SW 1271 (cell line): ENCODE data around the gene NUP210L.

ENCODE experiments used
- DNase-seq, 2 experiments: peaks; one replicate each; lab custom pipeline; 2025; lab: John Stamatoyannopoulos, UW

NUP210L gene

DNA sequence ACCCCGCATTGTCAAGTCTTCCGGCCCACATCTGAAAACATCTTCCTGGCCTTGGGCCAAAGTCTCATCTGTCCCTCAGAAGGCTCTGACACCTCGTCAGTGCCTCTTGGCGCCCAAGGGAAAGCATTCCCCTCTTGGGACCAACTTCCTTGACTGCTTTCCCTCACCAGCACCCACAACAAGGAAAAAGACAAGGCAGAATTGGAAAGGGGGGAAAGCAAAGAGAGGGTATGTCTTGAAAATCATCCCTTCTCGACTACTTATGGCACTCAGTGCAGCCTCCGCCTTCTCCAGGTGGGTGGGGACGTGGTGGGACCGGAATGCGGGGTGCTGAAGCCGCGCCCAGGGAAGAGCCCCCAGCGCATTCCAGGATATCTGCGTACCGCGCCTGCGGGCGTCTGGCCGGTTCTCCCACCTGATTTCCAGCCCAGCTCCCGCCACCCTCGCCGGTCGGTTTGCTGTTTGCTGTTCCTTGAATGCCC lies 191.0 kb downstream of the NUP210L start:
- DNase-seq: peak in 1 of 2 experiments; percentile 68

DNA sequence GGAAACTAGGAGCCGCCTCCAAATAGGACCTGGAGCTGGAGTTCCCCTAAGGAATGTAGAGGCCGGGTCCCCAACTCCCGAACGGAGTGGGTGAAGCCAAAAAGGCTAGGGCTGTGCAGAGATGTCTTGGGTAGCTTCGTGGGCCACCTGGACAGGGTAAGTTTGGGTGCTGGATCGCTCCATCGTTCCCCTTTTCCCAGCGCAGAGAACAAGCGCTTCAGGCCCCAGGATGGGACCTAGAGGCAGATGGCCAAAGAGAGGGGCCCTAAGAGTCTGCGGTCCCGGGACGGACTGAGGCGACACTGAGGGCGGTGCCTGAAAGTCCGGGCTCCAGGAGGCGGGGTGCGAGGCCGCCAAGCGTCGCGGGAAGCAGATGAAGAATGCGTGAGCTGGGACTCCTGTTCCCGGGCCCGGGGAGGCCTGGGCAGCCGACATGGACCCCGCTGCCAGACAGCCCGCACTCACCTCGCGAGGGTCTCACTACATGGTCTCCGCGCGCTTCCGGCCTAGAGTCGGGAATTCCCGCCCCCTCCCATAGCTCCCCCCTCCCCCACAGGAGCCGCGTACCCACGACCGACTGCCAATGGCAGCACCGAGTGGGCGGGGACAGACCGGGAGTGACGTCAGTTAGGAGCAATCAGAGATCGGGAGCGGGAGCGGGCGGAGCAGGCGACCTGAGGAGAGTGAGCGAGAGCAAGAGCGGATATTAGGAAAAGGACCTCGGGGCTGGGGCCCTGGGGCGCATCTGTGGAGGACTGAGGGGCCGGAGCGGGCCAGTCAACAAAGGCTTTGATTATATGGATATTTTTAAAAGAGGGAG lies 191.6 kb downstream of the NUP210L start, which contains the start of gene SLC39A1:
Gene SLC39A1, minus strand, starts transcription at position 508 of the 820 bp plus-strand sequence. CDS start 822 bp downstream, outside the sequence.
- peak; percentile 59 to 91 for DNase-seq

DNA sequence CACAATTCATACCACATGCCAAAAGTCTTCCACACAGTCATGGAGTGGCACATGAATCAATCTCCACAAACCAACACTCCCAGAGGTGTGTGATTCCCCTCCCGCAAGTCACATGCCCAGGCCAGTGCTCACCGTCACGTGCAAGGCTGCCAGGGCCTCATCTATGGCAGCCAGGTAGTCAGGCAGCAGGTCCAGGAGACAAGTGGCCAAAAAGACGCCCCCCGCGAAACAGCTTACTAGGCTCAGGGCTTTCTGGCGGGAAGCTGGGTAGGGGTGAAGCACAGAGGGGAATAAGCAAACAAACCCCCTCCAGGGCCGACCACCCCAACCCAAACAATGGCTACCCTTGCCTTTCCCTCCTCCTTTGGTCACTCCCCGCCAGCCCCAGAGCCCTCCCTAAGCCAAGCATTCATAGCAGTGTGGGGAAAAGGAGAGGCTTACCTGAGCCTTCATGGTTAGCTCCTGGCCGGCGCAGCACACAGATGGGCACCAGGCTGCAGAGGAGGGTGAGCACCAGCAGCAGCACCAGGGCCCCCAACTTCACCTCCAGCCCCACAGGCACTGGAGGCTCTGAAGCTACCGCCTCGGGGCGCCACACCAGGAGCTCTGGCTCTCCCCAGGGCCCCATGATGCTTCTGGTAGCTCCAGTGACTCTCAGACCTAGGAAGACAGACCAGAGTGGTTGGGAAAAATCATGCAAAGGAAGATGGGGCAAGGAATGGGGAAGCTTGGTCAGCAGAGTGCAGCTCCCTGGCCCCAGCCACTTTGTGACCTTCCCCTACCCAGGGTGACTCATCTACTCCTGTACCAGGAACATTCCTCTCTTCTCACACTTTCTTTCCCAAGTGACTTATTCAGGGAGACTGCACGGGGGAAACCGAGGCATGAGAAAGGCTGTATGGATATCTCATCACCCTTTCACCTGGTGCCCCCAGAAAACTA lies 192.5 kb downstream of the NUP210L start:
- DNase-seq: peak in 1 of 2 experiments; percentile 17

DNA sequence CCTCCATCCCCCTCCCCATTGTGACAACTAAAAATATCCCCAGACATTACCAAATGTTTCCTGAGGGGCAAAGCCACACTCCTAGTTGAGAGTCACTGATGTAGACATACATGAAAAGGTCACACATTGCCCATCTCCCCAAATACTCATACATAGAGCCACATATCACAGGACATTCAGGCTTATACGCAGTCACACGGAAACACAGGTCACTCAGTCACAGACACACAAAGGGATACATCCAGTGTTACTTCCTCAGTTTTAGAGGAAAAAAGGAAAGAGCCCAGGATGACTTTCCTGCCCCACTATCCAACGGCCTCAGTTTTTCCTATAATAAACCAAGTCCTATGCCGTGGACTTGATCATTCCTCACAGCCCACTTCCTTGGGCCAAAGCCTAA lies 193.5 kb downstream of the NUP210L start:
- no peak for DNase-seq

DNA sequence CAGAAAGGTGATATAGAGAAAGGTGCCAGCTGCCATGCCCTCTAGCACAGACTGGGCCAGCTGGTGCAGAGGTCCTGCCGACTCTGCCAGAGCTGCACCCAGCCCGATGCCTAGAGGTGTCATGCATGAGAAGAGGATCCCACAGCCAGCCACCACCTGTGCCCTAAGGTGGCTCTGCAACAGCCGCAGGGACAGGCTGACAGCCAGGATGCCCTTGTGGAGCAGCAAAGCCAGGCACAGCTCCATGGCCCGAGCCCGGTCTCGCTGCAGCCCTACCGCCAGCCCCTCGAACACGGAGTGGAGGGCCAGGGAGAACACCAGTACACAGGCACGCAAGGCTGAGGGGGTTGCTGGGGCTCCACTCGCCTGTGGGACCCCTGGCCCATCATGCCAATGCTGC lies 194.7 kb downstream of the NUP210L start:
- no peak for DNase-seq

DNA sequence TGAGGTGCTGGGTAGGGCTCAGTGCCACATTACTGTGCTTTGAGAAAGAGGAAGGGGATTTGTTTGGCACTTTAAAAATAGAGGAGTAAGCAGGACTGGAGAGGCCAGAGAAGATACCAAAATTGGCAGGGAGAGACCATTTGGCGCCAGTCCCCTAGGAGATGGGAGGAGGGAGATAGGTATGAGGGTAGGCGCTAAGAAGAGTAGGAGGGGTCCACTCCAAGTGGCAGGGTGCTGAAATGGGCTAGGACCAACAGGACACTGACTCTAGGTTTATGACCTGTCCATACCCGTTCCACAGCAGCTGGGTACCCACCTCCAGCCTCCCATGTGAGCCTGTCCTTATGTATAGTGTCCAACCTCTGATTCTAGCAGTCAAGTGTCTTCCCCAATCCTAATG lies 195.4 kb downstream of the NUP210L start:
- DNase-seq: no peak

DNA sequence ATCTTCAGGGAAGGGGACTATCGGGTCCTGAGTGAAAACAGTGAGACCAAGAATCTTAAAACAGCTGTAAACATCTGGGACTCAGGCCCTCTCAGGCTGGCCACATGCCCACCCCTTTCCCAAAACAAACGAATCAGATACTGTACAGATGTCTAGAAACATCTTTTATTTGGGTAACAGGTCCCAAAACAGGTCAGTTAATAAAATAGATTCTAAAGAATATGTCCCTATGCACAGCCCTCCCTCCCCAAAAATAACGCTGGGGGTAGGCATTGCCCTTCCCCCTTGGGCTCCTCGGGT lies 196.0 kb downstream of the NUP210L start:
- no peak for DNase-seq

DNA sequence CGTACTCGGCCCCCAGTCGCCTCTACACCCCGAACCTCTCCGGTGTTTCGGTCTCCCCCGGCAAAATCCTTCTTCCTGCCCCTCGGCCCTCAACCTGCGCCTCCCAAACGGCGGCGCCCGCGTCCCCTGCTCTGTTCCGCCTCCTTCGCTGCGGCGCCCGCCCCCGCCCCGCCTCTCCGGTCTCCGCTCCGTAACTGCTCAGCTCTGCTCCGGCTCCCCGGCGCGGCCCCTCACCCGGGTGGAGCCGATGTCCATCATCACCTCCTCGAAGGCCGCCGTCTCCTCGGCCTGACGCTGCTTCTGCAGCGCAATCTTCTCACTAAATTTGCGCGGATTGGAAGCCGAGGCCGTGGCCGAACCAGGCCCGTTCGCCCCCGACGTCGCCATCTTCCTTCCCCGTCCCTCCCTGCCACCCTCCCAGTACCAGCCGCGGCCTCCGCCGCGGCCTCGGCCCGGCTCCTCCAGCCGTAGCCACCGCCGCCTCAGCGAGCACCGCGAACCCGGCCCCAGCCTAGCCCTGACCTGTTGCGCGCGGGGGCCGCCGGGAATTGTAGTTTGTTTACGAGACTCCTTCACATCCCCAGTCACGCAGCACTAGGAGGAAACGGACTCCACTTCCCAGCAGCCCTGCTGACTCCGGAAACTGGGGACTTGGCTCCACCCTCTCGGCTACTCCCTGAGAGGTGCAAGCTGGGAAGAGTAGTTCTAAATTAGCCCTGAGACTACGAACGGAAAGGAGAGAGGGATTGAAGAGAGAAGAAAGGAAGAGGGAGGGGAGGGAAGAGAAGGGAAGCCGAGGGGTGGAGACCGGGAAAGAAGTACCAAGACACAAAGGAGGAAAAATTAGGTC lies 196.5 kb downstream of the NUP210L start, which contains the start of gene CRTC2:
Gene CRTC2, minus strand, starts transcription at position 502 of the 850 bp plus-strand sequence. Its CDS starts 115 bp downstream, at position 387.
- peak; percentile 85 to 95 for DNase-seq

DNA sequence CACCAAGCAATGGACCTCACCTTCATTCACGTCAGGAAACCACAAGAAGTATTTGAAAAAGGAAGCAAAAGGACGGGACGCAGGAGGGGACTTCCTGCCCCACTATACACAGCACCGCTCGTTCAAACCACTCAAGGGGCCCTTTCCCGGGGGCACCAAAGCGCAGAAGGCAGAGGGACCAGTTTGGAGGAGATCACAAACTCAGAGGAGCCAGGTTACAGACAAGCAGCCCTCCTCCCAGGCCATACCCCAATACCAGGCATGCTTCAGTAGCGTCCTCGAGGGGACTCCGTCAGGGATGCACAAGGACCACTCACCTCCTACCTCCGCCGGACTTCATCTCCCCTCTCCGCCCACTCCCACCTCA lies 197.1 kb downstream of the NUP210L start:
- no peak for DNase-seq

DNA sequence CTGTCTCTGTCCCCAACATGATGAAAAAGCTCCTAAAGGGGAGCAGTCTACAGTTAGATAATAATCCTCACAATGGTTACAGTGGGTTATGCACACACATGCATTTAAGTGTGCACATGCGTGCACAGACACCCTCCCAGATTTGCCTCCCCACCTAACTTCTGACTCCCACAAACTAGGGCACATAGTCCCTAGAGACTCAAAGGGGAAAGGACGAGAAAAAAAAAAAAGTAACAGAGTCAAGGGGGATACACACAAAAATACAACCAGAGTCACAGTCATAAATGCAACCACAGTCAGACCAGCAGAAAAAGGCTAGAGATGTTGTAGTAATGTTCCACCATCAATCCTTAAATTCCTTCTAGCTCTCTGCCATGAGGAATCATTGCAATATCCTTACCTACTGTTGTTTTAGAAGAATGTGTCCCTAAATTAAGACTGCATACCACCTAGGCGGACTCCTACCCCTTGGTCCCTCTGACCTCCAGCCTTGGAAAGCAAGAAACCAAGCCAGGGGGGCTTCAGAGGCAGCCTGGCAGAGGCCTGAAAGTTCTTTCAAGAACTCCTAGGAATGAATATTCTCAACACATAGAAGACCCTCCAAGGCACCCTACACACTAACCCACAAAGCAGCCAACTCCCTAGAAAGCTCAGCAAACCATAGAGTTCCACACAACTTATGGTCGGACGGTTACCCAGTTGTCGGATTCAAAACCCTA lies 197.7 kb downstream of the NUP210L start:
- DNase-seq: no peak

DNA sequence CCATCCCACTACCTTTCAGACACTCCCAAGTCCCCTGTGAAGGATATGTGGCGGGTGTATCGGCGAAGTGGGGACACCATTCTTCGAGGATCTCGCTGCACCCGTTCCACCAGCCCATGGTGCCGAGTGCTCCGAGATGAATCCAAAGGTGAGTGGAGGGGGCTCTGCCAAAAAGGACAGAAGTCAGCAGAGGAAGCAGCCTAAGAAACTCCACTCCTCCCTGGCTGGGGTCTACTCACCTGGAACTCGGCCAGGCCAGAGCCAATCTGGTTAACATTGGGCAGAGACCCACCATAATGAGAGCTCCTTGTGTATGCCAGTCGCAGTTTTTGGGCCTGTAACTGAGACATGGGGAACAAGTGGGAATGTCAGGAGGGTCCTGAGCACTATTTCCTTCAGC lies 200.0 kb downstream of the NUP210L start:
- DNase-seq: no peak

DNA sequence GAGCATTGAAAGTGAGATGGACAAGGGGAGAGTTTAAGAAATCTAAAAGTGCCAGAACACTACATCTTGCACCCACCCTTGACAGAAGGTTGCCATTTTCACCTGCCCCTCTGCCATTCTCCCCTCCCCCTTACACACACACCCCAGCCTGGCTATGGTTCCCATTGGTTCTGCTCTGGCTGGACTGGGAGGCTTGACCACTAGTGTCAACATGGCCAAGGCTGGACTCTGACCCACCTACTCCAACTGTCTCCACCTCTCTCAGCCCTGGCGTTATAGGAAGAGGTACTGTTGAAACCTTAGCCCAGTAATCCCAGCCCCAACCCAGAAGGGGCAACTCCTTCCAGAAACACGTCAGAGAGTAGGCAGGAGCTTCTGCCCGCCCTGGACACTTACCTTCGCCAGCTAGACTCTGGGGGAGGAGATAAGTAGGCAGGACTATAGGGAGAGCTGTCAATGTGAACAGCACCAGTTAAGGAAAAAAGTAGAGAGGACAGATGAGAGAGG lies 201.0 kb downstream of the NUP210L start:
- no peak for DNase-seq

DNA sequence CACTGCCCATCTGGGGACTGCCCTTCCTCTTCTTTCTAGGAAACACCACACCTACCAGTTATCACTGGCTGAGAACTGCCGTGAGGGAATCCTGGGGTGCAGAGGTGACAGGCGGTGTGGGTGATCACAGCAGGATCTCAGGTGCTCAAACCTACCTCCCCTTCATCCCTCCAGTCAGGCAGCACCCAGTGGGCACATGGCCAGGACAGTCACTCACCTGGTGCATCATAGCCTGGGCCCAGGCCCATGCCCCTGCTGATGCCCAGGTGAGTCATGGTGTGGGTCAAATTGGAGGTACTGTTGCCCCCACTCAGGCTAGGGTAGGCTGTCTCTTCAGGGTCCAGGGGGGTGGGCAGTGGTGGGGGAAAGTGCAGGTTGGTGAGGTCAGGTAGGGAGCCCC lies 203.1 kb downstream of the NUP210L start:
- DNase-seq: no peak

DNA sequence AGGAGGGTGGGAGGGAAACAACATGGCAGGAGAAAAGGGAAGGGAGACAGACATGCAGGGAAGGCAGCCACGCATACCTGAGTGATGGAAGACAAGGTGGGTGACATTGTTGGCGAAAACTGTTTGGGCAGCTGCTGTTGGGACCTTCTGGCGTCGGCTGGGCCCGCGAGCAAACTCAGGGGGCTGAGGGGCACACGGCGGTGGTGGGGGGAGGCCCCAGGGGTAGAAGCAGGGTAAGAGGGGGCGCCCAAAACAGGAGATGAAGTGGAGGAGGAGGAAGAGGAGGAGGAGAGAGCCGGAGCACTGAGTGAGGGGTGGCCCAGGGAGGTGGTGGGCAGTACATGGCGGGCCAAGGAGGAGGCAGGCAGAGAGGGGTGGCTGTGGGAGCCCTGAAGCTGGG lies 203.7 kb downstream of the NUP210L start:
- no peak for DNase-seq

DNA sequence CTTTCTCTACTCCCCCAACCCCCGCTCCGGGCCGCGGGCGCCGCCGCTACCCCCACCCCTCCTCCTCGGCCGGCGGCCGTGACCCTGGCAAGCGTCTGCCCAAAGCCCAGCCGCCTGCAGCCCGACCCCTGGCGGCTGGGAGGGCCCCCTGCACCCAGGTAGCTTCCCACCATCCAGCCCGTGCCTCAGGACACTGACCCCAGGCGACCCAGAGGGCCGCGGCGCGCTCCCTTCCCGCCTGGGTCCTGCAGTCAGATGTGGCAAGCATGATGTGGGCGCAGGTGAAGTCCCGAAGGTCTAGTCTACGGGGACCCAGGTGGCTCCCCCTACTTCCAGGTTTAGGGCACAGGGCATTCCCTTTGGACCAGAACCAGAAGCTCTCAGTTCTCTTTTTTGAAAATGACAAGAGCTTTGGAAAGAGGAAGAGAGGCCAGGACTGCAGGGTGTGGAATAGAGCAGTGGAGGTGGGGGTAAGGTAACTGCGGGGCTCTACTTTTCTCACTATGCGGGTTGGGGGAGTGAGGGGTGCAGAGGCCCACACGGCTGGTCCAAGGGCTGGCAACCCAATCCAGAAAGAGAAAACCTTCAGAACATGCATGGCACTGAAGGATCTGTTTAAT lies 208.1 kb downstream of the NUP210L start, which contains the start of gene DENND4B:
Gene DENND4B, minus strand, starts transcription at position 97 of the 620 bp plus-strand sequence. CDS start 2,344 bp downstream, outside the sequence.
- peak in 1 of 2 experiments; percentile 61 for DNase-seq

DNA sequence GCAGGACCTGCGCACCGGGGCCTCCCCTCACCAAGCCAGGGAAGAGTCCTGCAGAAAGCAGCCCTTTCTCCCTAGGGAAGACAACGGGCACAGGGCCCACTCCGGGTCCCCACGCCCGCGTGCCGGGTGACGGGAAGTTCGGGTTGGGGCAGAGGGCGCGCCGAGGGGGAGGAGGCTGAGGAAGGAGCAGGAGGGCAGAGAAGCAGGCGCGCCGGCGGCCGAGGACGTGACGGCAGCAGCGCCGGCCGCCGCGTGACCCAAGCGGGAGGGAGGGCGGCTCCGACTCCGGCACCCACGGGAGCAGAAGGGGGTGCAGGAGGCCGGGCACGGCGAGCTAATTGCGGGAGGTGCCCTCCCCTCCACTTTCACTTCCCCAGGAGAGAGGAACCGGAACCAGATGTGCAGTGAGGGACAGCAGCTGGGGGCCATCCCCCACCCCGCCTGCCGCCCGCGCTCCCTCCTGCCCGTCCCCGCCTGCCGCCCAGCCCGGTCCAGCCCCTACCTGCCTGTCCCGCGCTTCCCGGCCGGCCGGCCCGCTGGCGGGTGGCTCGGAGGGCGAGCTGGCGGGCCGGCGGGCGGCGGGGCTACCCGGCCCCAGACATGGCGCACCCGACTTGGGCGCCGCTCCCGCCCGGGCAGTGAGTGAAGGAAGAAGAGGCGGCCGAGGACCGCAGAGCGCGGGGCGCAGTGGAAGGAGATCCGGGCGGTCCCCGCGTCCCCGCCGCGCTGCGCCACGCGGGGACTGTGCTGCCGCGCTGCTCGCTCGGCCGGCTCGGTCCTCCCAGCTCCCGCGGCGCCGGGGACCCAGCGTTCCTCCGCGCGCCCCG lies 208.9 kb downstream of the NUP210L start:
- peak in 1 of 2 experiments; percentile 15 for DNase-seq

DNA sequence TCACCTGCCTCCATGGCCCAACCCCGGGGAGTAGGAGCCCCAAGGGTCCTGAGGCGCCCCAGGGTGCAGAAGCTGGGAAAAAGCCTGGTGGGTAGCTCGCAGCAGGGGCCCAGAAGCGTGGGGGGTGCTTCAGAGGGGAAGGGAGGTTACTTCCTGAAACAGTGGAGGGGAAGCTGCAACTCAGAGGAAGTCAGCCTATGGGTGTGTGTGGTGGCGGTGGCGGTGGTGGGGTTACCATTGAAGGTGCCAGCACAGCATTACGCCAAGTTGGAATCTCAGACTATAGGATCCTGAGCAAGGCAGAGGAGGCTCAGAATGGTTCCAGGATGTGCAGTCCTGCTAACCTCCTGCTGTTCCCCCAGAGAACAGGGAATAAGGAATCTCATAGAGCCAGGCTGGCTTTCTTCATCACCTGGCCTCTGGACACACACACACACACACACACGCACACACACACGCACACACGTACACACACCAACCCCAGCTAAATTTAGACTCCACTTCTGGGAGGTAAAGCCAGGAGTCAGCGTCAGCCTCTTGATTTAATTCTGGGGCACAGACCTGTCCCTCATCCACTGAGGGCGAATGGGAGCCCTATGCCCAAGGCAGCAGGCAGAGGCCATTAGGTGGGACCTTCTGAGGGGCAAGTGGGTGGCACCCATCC lies 209.6 kb downstream of the NUP210L start:
- no peak for DNase-seq

DNA sequence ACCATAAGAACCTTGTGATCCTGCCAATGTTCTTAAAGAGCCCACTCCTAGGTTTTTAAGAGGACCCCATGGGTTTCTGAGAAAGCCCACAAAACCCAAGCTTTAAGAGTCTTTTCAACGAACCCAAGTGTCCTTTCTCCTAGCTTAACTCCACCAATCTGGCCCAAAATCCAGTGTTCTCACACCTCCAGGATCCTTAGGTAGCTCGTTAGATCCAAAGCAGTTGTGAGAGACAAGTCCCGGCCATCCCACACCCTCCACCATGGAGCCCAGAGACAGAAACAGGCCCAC lies 210.1 kb downstream of the NUP210L start:
- no peak for DNase-seq
